HepG2 (cell line): Measurements from ENCODE around the gene KLF5. TPM values are rescaled to one million over a fixed set of nuclear protein-coding genes. Genes with fewer than 3 reads are reported as not detected.
A peak's percentile ranks its signal among the peaks of the same experiment; 100 is the strongest.

Experiments used
- CHD2 ChIP-seq: IDR thresholded peaks from 2 replicates; pipeline ENCODE4 v1.6.1; 2011; ENCODE audit warnings: low read depth, low read length, improper control_type of control experiment
- HIC2 ChIP-seq: sonication (generic); formaldehyde crosslinking; IDR thresholded peaks from 2 replicates; pipeline ENCODE4 v1.9.0; 2022; ENCODE audit warnings: low read depth, missing genetic modification reagents
- HMG20B ChIP-seq: conservative IDR thresholded peaks from 2 replicates; pipeline ENCODE4 v1.6.1; 2016; ENCODE audit warnings: missing genetic modification reagents, missing compliant biosample characterization
- KMT2A ChIP-seq: sonication (generic); formaldehyde crosslinking; IDR thresholded peaks from 2 replicates; pipeline ENCODE4 v1.4.0; 2020; ENCODE audit warnings: missing genetic modification reagents
- MAFK ChIP-seq, 2 experiments: IDR thresholded peaks in 1 of 2; conservative IDR thresholded peaks in 1 of 2; 2 replicates each; pipeline ENCODE4 v1.6.1; 2011; ENCODE audit warnings: improper control_type of control experiment in 2 of 2, low read length in 2 of 2
- MYNN ChIP-seq: sonication (generic); formaldehyde crosslinking; IDR thresholded peaks from 2 replicates; pipeline ENCODE4 v1.4.0; 2020; ENCODE audit warnings: mild to moderate bottlenecking, low read depth, missing genetic modification reagents
- NFRKB ChIP-seq: fragments of 450-650 bp; IDR thresholded peaks from 2 replicates; pipeline ENCODE4 v1.6.1; 2017
- PATZ1 ChIP-seq: sonication (generic); formaldehyde crosslinking; IDR thresholded peaks from 2 replicates; pipeline ENCODE4 v1.4.0; 2020; ENCODE audit warnings: missing genetic modification reagents
- POLR2G ChIP-seq: fragments of 200-400 bp; formaldehyde crosslinking; IDR thresholded peaks from 2 replicates; pipeline ENCODE4 v1.6.1; 2018; ENCODE audit warnings: mild to moderate bottlenecking, low read depth, low read length, moderate library complexity
- SP140L ChIP-seq: sonication (generic); formaldehyde crosslinking; IDR thresholded peaks from 2 replicates; pipeline ENCODE4 v1.4.0; 2020; ENCODE audit warnings: missing genetic modification reagents, borderline replicate concordance
- ZNF234 ChIP-seq: sonication (generic); formaldehyde crosslinking; conservative IDR thresholded peaks from 2 replicates; pipeline ENCODE4 v1.5.1; 2020; ENCODE audit warnings: mild to moderate bottlenecking, missing genetic modification reagents
- ZNF430 ChIP-seq: sonication (generic); formaldehyde crosslinking; IDR thresholded peaks from 2 replicates; pipeline ENCODE4 v1.9.0; 2021; ENCODE audit warnings: mild to moderate bottlenecking, missing genetic modification reagents
- ZNF562 ChIP-seq: sonication (generic); formaldehyde crosslinking; IDR thresholded peaks from 2 replicates; pipeline ENCODE4 v1.8.0; 2022; ENCODE audit warnings: missing genetic modification reagents, borderline replicate concordance
- ZNF589 ChIP-seq: sonication (generic); formaldehyde crosslinking; conservative IDR thresholded peaks from 2 replicates; pipeline ENCODE4 v1.8.0; 2022; ENCODE audit warnings: mild to moderate bottlenecking, moderate library complexity, missing genetic modification reagents
- ZNF777 ChIP-seq: sonication (generic); formaldehyde crosslinking; IDR thresholded peaks from 2 replicates; pipeline ENCODE4 v1.4.0; 2020; ENCODE audit warnings: missing genetic modification reagents
- ZNF841 ChIP-seq: sonication (generic); formaldehyde crosslinking; IDR thresholded peaks from 2 replicates; pipeline ENCODE4 v1.8.1; 2023; ENCODE audit warnings: missing genetic modification reagents, borderline replicate concordance
- polyA plus RNA-seq, 8 experiments: library from polyadenylated mRNA; depleted of rRNA in 3 of 8; stranded (reverse) in 7 of 8; unstranded in 1 of 8; fragments of >200 nt; fragmentation: Illumina TruSeq in 4 of 8; extraction: Trizol in 4 of 8; gene quantifications; 2 replicates each; pipeline versions ENCODE4 v1.2.1 to v1.2.3, GENCODE V29; 2011 to 2016; ENCODE audit warnings: low read depth in 4 of 8, missing spikeins in 1 of 8, mixed read lengths in 1 of 8; ENCODE audit not compliant: insufficient read depth in 1 of 8
- total RNA-seq, 5 experiments: library from RNA; depleted of rRNA; stranded (reverse); fragments of >200 nt; fragmentation: Illumina TruSeq; extraction: Trizol; gene quantifications; 2 replicates each; pipeline ENCODE4 v1.2.3, GENCODE V29; 2016; ENCODE audit warnings: low read depth in 1 of 5
- TF ChIP-seq, protein P1 (sequence below), 2 experiments: sonication (generic) in 1 of 2; formaldehyde crosslinking in 1 of 2; IDR thresholded peaks; 2 replicates each; pipeline versions ENCODE4 v1.6.1 to v1.9.0; 2014 to 2022; ENCODE audit warnings: antibody characterized with exemption in 1 of 2, borderline replicate concordance in 1 of 2, inconsistent platforms in 1 of 2, low read depth in 1 of 2, missing genetic modification reagents in 1 of 2
- TF ChIP-seq, protein P2 (sequence below): sonication (generic); formaldehyde crosslinking; IDR thresholded peaks from 2 replicates; pipeline ENCODE4 v1.4.0; 2020; ENCODE audit warnings: mild to moderate bottlenecking, missing genetic modification reagents

KLF5 gene
- total and polyA plus RNA-seq, 2 of the 13 experiments (the other 11 are each of a cell fraction or from before 2014, with no cell fraction given): 1.7 to 9.2 TPM

DNA sequence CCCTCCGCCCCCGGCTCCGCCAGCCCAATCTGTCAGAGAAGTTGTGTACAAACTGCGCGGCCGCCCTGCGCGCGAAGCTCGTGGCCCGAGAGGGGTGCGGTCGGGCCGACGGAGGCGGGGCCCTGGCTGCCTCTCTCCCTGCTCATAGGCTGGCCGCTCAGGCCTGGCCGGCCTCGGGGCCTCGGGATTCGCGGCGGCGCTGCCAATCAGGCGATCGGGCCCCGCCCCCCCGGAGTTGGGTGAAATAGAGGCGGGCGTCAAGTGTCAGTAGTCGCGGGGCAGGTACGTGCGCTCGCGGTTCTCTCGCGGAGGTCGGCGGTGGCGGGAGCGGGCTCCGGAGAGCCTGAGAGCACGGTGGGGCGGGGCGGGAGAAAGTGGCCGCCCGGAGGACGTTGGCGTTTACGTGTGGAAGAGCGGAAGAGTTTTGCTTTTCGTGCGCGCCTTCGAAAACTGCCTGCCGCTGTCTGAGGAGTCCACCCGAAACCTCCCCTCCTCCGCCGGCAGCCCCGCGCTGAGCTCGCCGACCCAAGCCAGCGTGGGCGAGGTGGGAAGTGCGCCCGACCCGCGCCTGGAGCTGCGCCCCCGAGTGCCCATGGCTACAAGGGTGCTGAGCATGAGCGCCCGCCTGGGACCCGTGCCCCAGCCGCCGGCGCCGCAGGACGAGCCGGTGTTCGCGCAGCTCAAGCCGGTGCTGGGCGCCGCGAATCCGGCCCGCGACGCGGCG is at the start of gene KLF5 (continued):
- TF ChIP-seq, protein P1, sequence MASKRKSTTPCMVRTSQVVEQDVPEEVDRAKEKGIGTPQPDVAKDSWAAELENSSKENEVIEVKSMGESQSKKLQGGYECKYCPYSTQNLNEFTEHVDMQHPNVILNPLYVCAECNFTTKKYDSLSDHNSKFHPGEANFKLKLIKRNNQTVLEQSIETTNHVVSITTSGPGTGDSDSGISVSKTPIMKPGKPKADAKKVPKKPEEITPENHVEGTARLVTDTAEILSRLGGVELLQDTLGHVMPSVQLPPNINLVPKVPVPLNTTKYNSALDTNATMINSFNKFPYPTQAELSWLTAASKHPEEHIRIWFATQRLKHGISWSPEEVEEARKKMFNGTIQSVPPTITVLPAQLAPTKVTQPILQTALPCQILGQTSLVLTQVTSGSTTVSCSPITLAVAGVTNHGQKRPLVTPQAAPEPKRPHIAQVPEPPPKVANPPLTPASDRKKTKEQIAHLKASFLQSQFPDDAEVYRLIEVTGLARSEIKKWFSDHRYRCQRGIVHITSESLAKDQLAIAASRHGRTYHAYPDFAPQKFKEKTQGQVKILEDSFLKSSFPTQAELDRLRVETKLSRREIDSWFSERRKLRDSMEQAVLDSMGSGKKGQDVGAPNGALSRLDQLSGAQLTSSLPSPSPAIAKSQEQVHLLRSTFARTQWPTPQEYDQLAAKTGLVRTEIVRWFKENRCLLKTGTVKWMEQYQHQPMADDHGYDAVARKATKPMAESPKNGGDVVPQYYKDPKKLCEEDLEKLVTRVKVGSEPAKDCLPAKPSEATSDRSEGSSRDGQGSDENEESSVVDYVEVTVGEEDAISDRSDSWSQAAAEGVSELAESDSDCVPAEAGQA (IDR thresholded peaks at IDR 0.05; ENCODE audit: low read depth): no peak
- TF ChIP-seq, protein P1 (CRISPR knock-in tag; IDR thresholded peaks at IDR 0.05; ENCODE audit: borderline replicate concordance): peak; percentile 24; the same call in 1 of the 2 replicates
- peak; percentile 77 for TF ChIP-seq POLR2G
- 0 out of 2 replicates have a peak, but pooled peaks have one; percentile 21 for TF ChIP-seq ZNF430 (CRISPR knock-in tag)
- 0 out of 2 replicates have a peak, but pooled peaks have one; percentile 38 for TF ChIP-seq MYNN
- TF ChIP-seq ZNF589: no peak
- no peak for TF ChIP-seq HIC2 (CRISPR knock-in tag)
- peak; percentile 74 for TF ChIP-seq CHD2
- TF ChIP-seq, protein P2, sequence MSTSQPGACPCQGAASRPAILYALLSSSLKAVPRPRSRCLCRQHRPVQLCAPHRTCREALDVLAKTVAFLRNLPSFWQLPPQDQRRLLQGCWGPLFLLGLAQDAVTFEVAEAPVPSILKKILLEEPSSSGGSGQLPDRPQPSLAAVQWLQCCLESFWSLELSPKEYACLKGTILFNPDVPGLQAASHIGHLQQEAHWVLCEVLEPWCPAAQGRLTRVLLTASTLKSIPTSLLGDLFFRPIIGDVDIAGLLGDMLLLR (CRISPR knock-in tag): 0 out of 2 replicates have a peak, but pooled peaks have one; percentile 36
- TF ChIP-seq PATZ1 (CRISPR knock-in tag): peak; percentile 15; the same call in 1 of the 2 replicates
- 0 out of 2 replicates have a peak, but pooled peaks have one; percentile 32 for TF ChIP-seq HMG20B (CRISPR knock-in tag)
- TF ChIP-seq NFRKB: no peak
- 0 out of 2 replicates have a peak, but pooled peaks have one; percentile 13 for TF ChIP-seq KMT2A
- TF ChIP-seq MAFK (conservative IDR thresholded peaks at IDR 0.05 in 1 of 2, IDR thresholded peaks at IDR 0.05 in 1 of 2; ENCODE audit: low read length in 2 of 2): no peak
- TF ChIP-seq ZNF841 (CRISPR knock-in tag): 0 out of 2 replicates have a peak, but pooled peaks have one; percentile 57
- no peak for TF ChIP-seq SP140L
- no peak for TF ChIP-seq ZNF562 (CRISPR knock-in tag)
- peak; percentile 56; the same call in 1 of the 2 replicates for TF ChIP-seq ZNF234 (CRISPR knock-in tag)
- TF ChIP-seq ZNF777: peak; percentile 99
